Lung (tissue), 12 donors: ENCODE results near the gene CAMK1D. TPM values are rescaled to one million over a fixed set of nuclear protein-coding genes. Genes with fewer than 3 reads are reported as not detected.

ENCODE experiments used
- ATAC-seq: fragments of 200-7000 bp; cut with Tn5 transposase; one replicate; pipeline ENCODE4 v1.9.1; 2020; ENCODE audit warnings: moderate number of reproducible peaks; ENCODE audit not compliant: insufficient read depth, low FRiP score
- DNase-seq, 3 donors: peaks; one replicate each; pipeline ENCODE4 v3.0.0-alpha.2; 2013 to 2017
- H3K27ac ChIP-seq, 2 donors: one replicate each; pipeline ENCODE4 v1.5.1; 2013; ENCODE audit warnings: mild to moderate bottlenecking in 2 of 2, moderate library complexity in 2 of 2, control low read depth in 1 of 2, inconsistent platforms in 1 of 2, low read depth in 1 of 2, low read length in 1 of 2
- H3K27me3 ChIP-seq, 3 donors: one replicate each; pipeline ENCODE4 v1.5.1; 2013; ENCODE audit warnings: low read length in 2 of 3; ENCODE audit not compliant: control insufficient read depth in 3 of 3, insufficient read depth in 3 of 3
- H3K36me3 ChIP-seq, 4 donors: one replicate each; pipeline ENCODE4 v1.5.1; 2013; ENCODE audit warnings: low read length in 4 of 4, mild to moderate bottlenecking in 1 of 4, moderate library complexity in 1 of 4; ENCODE audit not compliant: control insufficient read depth in 4 of 4, insufficient read depth in 4 of 4
- H3K4me1 ChIP-seq, 5 donors: one replicate each; pipeline ENCODE4 v1.5.1; 2013; ENCODE audit warnings: low read length in 5 of 5, mild to moderate bottlenecking in 2 of 5, moderate library complexity in 1 of 5; ENCODE audit not compliant: control insufficient read depth in 5 of 5, insufficient read depth in 5 of 5
- H3K4me3 ChIP-seq: one replicate; pipeline ENCODE4 v1.5.1; 2013; ENCODE audit warnings: mild to moderate bottlenecking, control low read depth, moderate library complexity
- H3K9ac ChIP-seq, 2 donors: one replicate each; pipeline ENCODE4 v1.5.1; 2013; ENCODE audit warnings: low read length in 2 of 2, control low read depth in 1 of 2; ENCODE audit not compliant: insufficient read depth in 1 of 2
- H3K9me3 ChIP-seq, 4 donors: one replicate each; pipeline ENCODE4 v1.5.1; 2013; ENCODE audit warnings: low read length in 3 of 4, mild to moderate bottlenecking in 1 of 4, moderate library complexity in 1 of 4; ENCODE audit not compliant: control insufficient read depth in 4 of 4, insufficient read depth in 3 of 4
- WGBS, 2 donors: extraction: QIAGEN DNeasy Blood & Tissue Kit; methylation state at CpG; one replicate each; pipeline ENCODE4 v1.1.7; 2013; 5-methylcytosine and 5-hydroxymethylcytosine counted together
- polyA plus RNA-seq, 2 donors: library from polyadenylated mRNA; stranded (reverse); fragments of 200-250 nt; gene quantifications; one replicate each; pipeline ENCODE4 v1.2.1, GENCODE V29; 2013
- total RNA-seq, 2 donors: library from RNA; depleted of rRNA in 1 of 2; stranded (reverse); fragments of >200 nt in 1 of 2; gene quantifications; one replicate each; pipeline ENCODE4 v1.2.1, GENCODE V29; 2014 to 2021
- TF ChIP-seq, protein P1 (sequence below): IDR thresholded peaks from 2 replicates; pipeline ENCODE4 v1.5.1; 2012; ENCODE audit warnings: mild to moderate bottlenecking; ENCODE audit errors: control extremely low read depth, extremely low read depth
- donor health status: control.
- donor health status: control.
- donor health status: Bipolar disorder and iron deficiency.
- donor health status: healthy.
- donor health status: DM: yes; HTN: yes; CAD: no.

The CAMK1D gene
- total and polyA plus RNA-seq, 4 donors: 3.2 to 37.4 (median 7.0) TPM

DNA sequence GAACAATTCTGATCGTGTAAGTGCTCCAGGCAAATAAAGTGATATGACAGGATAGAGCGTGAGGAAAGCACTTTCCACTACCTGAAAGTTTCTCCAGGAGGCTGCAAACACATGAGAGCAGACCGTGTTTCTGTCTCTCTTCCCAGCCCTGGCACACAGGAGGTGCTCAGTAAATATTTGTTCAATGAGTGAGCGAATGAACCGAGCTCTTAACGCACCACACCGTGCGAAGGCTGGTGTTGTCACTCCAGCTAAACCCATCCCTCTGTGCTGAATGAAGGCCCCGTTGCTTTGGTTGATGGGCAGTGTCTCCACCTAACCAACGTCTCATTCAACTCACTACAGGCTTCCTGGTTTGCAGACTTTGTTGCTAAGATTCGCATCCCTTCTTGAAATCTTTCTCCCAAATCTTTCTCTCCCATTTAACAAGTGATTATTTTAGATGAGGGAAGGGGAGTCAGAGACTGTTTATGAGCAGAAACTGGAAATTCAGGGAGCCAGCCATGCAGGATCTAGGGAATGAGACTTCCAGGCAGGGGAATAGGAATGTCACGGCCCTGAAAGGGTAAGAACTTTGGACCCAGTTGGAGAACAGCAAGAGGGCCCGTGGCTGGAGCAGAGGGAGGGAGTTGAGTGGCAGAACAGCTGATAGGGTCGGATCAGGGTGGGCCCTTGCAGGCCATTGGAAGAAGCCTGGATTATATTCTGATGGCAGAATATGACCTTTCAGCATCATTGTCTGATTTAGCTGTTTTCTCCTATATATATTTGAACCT lies 282.6 kb downstream of the CAMK1D start:
- TF ChIP-seq, protein P1, sequence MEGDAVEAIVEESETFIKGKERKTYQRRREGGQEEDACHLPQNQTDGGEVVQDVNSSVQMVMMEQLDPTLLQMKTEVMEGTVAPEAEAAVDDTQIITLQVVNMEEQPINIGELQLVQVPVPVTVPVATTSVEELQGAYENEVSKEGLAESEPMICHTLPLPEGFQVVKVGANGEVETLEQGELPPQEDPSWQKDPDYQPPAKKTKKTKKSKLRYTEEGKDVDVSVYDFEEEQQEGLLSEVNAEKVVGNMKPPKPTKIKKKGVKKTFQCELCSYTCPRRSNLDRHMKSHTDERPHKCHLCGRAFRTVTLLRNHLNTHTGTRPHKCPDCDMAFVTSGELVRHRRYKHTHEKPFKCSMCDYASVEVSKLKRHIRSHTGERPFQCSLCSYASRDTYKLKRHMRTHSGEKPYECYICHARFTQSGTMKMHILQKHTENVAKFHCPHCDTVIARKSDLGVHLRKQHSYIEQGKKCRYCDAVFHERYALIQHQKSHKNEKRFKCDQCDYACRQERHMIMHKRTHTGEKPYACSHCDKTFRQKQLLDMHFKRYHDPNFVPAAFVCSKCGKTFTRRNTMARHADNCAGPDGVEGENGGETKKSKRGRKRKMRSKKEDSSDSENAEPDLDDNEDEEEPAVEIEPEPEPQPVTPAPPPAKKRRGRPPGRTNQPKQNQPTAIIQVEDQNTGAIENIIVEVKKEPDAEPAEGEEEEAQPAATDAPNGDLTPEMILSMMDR: no peak
- Histone ChIP-seq H3K27me3 (peaks cover 0 to 17% (median 0%) of the 10 kb centered on the region in 3 donors), H3K9ac (no peak overlapping the region), H3K36me3 (no peaks in the 10 kb centered on the region), H3K4me3 (no peak overlapping the region), H3K27ac (no peak overlapping the region), H3K9me3 (peaks cover 0 to 3% (median 0%) of the 10 kb centered on the region in 4 donors), H3K4me1 (peaks cover 0 to 1% (median 0%) of the 10 kb centered on the region in 5 donors)
- 84 to 86% methylated on average over 14 of the region's 14 CpGs for WGBS, 2 donors
- no peak for DNase-seq
- no peak for ATAC-seq

DNA sequence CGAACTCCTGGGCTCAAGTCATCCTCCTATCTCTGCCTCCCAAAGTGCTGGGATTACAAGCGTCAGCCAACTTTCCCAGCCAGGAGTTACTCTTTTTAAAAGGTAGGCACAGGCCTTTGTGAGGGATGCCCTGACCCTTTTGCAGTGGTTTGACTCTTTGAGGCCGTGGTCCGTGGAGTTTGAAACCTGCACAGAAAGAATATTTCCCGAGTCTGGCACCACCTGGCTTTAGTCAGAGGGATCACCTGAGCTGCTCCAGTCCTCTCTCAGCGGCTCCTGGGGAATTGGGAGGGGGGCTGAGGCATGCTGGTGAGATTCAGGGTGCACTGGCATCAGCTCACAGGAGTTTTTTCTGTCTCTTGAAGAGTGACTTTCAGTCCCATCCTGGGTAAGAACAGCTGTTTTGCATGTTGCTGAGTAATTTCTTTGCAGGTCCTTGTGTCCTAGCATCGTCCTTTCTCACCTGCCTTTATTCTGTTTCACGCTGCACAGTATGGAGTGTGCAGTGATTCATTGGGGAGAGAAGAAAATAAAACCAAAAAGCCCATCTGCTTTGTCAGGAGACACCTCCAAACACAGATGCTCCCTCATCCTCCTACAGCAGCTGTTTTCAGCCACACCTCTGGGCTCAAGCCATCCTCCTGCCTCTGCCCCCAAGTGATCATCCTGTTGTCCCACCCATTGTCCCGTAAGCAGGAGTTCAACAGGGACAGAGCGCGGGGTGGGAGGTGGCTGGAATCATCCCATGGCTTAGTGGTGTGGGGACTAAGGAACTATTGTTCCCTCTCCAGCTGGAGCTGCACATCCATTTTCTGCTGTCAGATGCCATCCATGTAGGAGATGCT lies 284.7 kb downstream of the CAMK1D start:
- Histone ChIP-seq H3K4me1 (peaks cover 0 to 1% (median 0%) of the 10 kb centered on the region in 5 donors), H3K27me3 (peaks cover 0 to 22% (median 0%) of the 10 kb centered on the region in 3 donors), H3K9ac (no peak overlapping the region), H3K9me3 (peaks cover 0 to 3% (median 0%) of the 10 kb centered on the region in 4 donors), H3K4me3 (no peak overlapping the region), H3K36me3 (no peaks in the 10 kb centered on the region), H3K27ac (no peak overlapping the region)
- no peak for DNase-seq
- no peak for ATAC-seq
- TF ChIP-seq, protein P1: no peak
- 88 to 94% methylated on average over 11 of the region's 11 CpGs for WGBS, 2 donors

DNA sequence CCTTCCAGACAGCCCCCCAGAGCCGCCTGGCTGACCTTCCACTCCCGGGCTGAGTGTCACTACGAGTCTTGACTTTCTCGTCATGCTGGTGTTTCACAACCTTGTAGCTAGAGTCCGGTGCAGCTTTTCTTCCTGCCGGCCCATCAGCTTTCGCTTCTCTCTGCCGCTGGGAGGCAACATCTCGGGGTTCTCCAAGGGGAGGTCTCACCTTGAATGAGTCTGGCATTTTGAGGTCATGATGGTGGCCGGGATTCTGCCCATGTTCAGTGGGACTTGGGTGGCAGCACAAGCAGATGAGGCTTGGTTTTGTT lies 285.2 kb downstream of the CAMK1D start:
- peaks cover 0 to 3% (median 0%) of the 10 kb centered on the region in 4 donors for H3K9me3 ChIP-seq
- 67 to 73% methylated on average over 10 of the region's 10 CpGs for WGBS, 2 donors
- no peak overlapping the region for H3K9ac ChIP-seq
- H3K27ac ChIP-seq: no peak overlapping the region
- H3K36me3 ChIP-seq: no peaks in the 10 kb centered on the region
- H3K4me3 ChIP-seq: no peak overlapping the region
- H3K4me1 ChIP-seq: peaks cover 0 to 1% (median 0%) of the 10 kb centered on the region in 5 donors
- no peak for ATAC-seq
- H3K27me3 ChIP-seq: peaks cover 0 to 22% (median 0%) of the 10 kb centered on the region in 3 donors
- TF ChIP-seq, protein P1: no peak
- no peak for DNase-seq
